ENCODE measurements around the gene TCOF1.

TCOF1 gene

DNA sequence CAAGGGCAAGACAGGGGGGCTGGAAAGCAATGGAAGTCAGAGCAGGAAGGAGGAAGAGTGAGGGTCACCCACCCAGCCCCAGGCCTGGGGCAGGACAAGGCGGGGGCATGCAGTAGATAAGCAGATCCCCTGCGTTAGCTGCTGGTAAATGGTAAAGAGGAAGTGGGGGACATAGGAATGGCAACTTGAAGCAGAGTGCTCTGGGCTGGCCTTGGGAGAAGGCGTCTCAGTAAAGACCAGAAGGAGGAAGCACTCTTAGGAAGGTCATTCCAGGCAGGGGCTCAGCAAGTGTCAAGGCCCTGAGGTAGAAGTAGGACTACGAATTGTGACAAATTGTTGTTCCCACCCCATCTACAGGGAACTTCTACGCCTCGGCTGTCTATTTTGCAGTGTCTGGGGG, 15.1 kb downstream of the TCOF1 start:
- no peak overlapping the region for H3K4me3 ChIP-seq (ENCODE audit: low read depth in 1 of 2, low read length in 2 of 2)
- no peak overlapping the region for H2AFZ ChIP-seq (ENCODE audit: low read depth, low read length)
- no peaks in the 10 kb centered on the region for H3K27me3 ChIP-seq (ENCODE audit: insufficient read depth, low read length, poor library complexity)
- ATAC-seq (ENCODE audit: insufficient read depth, low read depth) (no peak), DNase-seq (no peak)
- TF ChIP-seq, protein P1, sequence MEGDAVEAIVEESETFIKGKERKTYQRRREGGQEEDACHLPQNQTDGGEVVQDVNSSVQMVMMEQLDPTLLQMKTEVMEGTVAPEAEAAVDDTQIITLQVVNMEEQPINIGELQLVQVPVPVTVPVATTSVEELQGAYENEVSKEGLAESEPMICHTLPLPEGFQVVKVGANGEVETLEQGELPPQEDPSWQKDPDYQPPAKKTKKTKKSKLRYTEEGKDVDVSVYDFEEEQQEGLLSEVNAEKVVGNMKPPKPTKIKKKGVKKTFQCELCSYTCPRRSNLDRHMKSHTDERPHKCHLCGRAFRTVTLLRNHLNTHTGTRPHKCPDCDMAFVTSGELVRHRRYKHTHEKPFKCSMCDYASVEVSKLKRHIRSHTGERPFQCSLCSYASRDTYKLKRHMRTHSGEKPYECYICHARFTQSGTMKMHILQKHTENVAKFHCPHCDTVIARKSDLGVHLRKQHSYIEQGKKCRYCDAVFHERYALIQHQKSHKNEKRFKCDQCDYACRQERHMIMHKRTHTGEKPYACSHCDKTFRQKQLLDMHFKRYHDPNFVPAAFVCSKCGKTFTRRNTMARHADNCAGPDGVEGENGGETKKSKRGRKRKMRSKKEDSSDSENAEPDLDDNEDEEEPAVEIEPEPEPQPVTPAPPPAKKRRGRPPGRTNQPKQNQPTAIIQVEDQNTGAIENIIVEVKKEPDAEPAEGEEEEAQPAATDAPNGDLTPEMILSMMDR (IDR thresholded peaks at IDR 0.05; ENCODE audit: borderline replicate concordance, extremely low read depth, low read length, poor library complexity, severe bottlenecking) = no peak
- TF ChIP-seq EZH2 (IDR thresholded peaks at IDR 0.05; ENCODE audit: borderline replicate concordance, low read depth, low read length, severe bottlenecking) = no peak
- no peak overlapping the region for H3K9ac ChIP-seq (ENCODE audit: low read depth, low read length)
- H4K20me1 ChIP-seq (ENCODE audit: insufficient read depth, low read length) = peaks cover 26% of the 10 kb centered on the region
- no peaks in the 10 kb centered on the region for H3K9me3 ChIP-seq (ENCODE audit: insufficient read depth, low read length, severe bottlenecking)
- H3K36me3 ChIP-seq (ENCODE audit: insufficient read depth, low read length) = peaks cover 100% of the 10 kb centered on the region
- no peak overlapping the region for H3K27ac ChIP-seq (ENCODE audit: low read length)
- H3K79me2 ChIP-seq (ENCODE audit: insufficient read depth, low read length) = no peaks in the 10 kb centered on the region
- no peak overlapping the region for H3K4me2 ChIP-seq (ENCODE audit: insufficient read depth, low read length)
- H3K4me1 ChIP-seq (ENCODE audit: insufficient read depth, low read length) = no peaks in the 10 kb centered on the region

DNA sequence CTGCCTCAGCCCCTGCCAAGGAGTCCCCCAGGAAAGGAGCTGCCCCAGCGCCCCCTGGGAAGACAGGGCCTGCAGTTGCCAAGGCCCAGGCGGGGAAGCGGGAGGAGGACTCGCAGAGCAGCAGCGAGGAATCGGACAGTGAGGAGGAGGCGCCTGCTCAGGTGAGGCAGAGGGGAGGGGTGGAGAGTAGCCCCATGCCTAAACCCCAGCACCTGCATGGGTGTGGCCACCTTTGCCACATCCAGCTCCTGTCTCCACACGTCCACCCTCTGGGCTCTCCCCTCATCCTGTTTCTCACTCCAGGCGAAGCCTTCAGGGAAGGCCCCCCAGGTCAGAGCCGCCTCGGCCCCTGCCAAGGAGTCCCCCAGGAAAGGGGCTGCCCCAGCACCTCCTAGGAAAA, 17.2 kb downstream of the TCOF1 start:
- peaks cover 22% of the 10 kb centered on the region for H4K20me1 ChIP-seq (ENCODE audit: insufficient read depth, low read length)
- no peak for TF ChIP-seq EZH2 (IDR thresholded peaks at IDR 0.05; ENCODE audit: borderline replicate concordance, low read depth, low read length, severe bottlenecking)
- TF ChIP-seq, protein P1 (IDR thresholded peaks at IDR 0.05; ENCODE audit: borderline replicate concordance, extremely low read depth, low read length, poor library complexity, severe bottlenecking) = no peak
- no peak overlapping the region for H3K27ac ChIP-seq (ENCODE audit: low read length)
- H2AFZ ChIP-seq (ENCODE audit: low read depth, low read length) = no peak overlapping the region
- no peaks in the 10 kb centered on the region for H3K4me1 ChIP-seq (ENCODE audit: insufficient read depth, low read length)
- DNase-seq (no peak), ATAC-seq (ENCODE audit: insufficient read depth, low read depth) (no peak)
- peaks cover 100% of the 10 kb centered on the region for H3K36me3 ChIP-seq (ENCODE audit: insufficient read depth, low read length)
- H3K9ac ChIP-seq (ENCODE audit: low read depth, low read length) = no peak overlapping the region
- no peak overlapping the region for H3K4me3 ChIP-seq (ENCODE audit: low read depth in 1 of 2, low read length in 2 of 2)
- H3K79me2 ChIP-seq (ENCODE audit: insufficient read depth, low read length) = no peaks in the 10 kb centered on the region
- no peak overlapping the region for H3K4me2 ChIP-seq (ENCODE audit: insufficient read depth, low read length)
- no peaks in the 10 kb centered on the region for H3K27me3 ChIP-seq (ENCODE audit: insufficient read depth, low read length, poor library complexity)
- no peaks in the 10 kb centered on the region for H3K9me3 ChIP-seq (ENCODE audit: insufficient read depth, low read length, severe bottlenecking)

DNA sequence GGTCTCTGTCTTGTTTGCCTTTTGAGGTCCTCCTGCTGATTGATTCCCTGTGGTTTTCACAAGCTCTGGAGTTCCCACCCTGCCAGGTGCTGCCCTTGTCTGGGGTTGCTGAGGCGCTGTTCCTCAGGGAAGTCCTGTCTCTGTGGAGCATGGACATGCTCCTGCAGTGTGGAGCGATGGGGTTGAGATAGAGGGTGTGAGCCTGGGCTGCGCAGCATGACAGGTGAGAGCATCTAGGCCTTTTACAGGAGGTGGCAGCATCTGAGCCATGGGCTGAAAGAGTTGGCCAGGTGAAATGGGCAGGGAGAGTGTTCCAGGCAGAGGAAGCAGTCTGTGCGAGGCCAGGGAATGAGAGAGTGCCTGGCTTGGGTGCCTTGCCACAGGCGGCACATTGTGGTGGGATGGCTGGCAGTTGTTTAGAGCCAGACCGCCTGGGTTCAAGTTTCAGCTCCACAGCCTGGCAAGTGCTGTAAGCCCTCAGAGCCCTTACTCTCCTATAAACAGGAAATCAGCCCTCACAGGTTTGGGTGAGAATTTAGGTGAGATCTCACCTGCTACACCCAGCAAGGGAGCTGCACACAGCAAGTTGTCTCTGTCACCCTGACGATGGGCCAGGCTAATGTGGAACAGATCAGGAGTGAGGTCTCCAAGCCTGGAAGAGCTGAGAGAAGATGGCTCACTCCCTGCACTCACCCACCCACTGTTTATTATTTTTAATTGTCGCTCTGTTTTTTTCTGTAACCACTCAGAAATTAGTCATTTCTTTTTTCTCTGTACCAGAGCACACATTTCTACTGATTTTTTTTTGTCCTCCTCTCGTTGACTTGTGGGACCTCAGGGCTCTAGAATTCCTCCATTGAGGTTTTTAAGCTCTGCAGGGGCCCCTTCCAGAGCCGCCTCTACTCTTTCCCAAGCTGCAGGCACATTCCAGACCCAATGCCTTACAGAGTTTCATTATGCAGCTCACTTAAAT, 19.6 kb downstream of the TCOF1 start:
- H3K27ac ChIP-seq (ENCODE audit: low read length) = no peak overlapping the region
- H3K9ac ChIP-seq (ENCODE audit: low read depth, low read length) = no peak overlapping the region

More for the DNA sequence above, 19.6 kb downstream of the TCOF1 start:
- TF ChIP-seq EZH2 (IDR thresholded peaks at IDR 0.05; ENCODE audit: borderline replicate concordance, low read depth, low read length, severe bottlenecking) = no peak
- TF ChIP-seq, protein P1 (IDR thresholded peaks at IDR 0.05; ENCODE audit: borderline replicate concordance, extremely low read depth, low read length, poor library complexity, severe bottlenecking) = no peak
- Histone ChIP-seq H3K27me3 (ENCODE audit: insufficient read depth, low read length, poor library complexity) (no peaks in the 10 kb centered on the region), H3K4me3 (ENCODE audit: low read depth in 1 of 2, low read length in 2 of 2) (no peak overlapping the region), H3K4me1 (ENCODE audit: insufficient read depth, low read length) (no peaks in the 10 kb centered on the region), H2AFZ (ENCODE audit: low read depth, low read length) (no peak overlapping the region), H3K9me3 (ENCODE audit: insufficient read depth, low read length, severe bottlenecking) (no peaks in the 10 kb centered on the region), H4K20me1 (ENCODE audit: insufficient read depth, low read length) (peaks cover 18% of the 10 kb centered on the region), H3K79me2 (ENCODE audit: insufficient read depth, low read length) (no peaks in the 10 kb centered on the region), H3K4me2 (ENCODE audit: insufficient read depth, low read length) (no peak overlapping the region), H3K36me3 (ENCODE audit: insufficient read depth, low read length) (peaks cover 99% of the 10 kb centered on the region)
- no peak for DNase-seq
- no peak for ATAC-seq (ENCODE audit: insufficient read depth, low read depth)

All from DND-41 (cell line).